HG03378 (cell line): Measurements from ENCODE around the gene FBXW8.

ENCODE experiments used
- ATAC-seq: cut with Tn5 transposase; IDR thresholded peaks from one replicate; pipeline ENCODE4 v1.9.1; 2021; ENCODE audit warnings: mild to moderate bottlenecking, moderate library complexity; ENCODE audit not compliant: unreplicated experiment

The FBXW8 gene

DNA sequence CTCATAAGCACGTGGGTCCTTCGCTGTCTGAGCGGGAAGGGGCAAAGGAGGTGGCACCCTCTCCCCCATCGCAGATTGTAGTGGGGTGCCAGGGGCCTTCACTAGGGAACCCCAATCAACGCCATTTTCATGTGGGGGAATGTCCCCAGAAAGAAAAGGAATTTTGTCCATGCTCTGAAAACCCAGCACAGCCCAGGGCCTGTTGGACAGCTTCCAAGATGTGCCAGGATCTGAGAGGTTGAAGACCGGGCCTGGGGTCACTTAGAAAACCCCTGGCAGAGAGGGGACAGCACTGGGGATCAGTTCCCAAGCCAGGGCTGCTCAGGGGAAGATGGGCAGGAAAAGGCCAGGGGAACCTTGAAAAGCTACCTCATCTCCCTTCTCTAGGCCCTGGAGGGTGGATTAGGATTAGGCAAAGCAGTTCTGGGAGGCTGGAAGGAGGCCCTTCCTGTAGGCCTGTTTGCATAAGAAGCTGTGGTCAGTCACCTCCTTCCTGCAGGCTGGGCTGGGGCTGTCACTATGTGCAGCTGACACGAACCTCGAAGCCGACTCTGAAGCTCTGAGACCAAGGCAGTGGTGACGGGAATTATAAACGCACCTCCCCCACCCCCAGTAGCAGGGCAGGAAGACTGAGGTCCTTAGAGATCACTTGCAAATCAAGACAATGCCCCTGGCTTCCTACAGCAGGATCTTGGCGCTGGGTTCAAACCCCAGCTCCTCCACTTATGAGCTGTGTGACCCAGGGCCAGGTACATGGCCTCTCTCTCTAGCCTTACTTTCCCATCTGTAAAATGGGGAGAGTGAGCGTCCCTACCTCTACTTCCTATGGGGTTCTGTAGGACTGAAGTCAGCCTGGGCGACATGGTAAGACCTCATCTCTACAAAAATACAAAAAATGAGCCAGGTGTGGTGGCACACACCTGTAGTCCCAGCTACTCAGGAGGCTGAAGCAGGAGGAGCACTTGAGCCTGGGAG, 159.5 kb downstream of the FBXW8 start:
- ATAC-seq, result no peak

- no peak for ATAC-seq
Measured at GRCh38 chr12:117071009-117071408, 160.3 kb downstream of the FBXW8 start.

GRCh38 chr12:117072106-117072505, 161.4 kb downstream of the FBXW8 start:
- no peak for ATAC-seq

DNA sequence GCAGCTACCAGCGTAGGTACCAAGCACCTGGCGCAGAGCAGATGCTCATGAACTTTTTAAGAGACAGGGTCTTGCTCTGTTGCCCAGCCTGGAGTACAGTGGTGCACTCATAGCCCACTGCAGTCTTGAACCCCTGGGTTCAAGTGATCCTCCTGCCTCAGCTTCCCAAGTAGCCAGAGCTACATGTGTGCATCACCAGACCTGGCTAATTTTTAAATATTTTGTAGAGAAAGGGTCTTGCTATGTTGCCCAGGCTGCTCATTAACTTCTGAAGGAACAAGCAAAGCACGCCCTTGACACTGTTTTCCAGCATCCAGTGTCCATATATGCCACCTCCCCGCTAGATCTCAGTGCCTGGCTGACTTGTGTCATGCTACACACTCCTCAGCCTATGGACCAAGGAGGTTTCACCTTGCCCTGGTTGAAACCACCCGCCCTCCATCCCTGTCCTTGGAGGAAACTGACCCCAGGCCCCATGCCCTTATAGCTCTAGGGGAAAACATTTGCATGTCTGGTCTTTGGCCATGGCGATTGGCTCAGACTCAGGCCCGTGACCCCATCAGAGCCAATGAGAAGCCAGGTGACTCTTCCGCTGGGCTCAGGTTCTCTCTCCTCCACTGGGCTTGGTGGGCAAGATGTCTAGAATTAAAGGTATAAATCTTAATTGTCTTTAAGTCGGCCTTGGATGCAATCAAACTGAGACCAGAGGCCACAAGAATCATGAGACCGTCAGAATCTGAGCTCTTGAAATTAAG, 162.2 kb downstream of the FBXW8 start:
- no peak for ATAC-seq

GRCh38 chr12:117073611-117074010, 162.9 kb downstream of the FBXW8 start:
- no peak for ATAC-seq

GRCh38 chr12:117076410-117077372, 165.9 kb downstream of the FBXW8 start:
- ATAC-seq, result no peak

GRCh38 chr12:117079487-117079886, 168.7 kb downstream of the FBXW8 start:
- ATAC-seq, result no peak

GRCh38 chr12:117080661-117081144, 170.0 kb downstream of the FBXW8 start:
- no peak for ATAC-seq
